HG03575 (cell line): ENCODE data around the gene SEPTIN10.
"Not testable (repeated sequence)": the region's sequence is repeated elsewhere in the genome, so short reads cannot be mapped to it uniquely, and the experiment has no call there.

Experiments
- ATAC-seq: cut with Tn5 transposase; IDR thresholded peaks from one replicate; pipeline ENCODE4 v1.9.1; 2021; ENCODE audit not compliant: unreplicated experiment, insufficient number of reproducible peaks, low FRiP score; ENCODE audit errors: extremely low read depth

Gene SEPTIN10

DNA sequence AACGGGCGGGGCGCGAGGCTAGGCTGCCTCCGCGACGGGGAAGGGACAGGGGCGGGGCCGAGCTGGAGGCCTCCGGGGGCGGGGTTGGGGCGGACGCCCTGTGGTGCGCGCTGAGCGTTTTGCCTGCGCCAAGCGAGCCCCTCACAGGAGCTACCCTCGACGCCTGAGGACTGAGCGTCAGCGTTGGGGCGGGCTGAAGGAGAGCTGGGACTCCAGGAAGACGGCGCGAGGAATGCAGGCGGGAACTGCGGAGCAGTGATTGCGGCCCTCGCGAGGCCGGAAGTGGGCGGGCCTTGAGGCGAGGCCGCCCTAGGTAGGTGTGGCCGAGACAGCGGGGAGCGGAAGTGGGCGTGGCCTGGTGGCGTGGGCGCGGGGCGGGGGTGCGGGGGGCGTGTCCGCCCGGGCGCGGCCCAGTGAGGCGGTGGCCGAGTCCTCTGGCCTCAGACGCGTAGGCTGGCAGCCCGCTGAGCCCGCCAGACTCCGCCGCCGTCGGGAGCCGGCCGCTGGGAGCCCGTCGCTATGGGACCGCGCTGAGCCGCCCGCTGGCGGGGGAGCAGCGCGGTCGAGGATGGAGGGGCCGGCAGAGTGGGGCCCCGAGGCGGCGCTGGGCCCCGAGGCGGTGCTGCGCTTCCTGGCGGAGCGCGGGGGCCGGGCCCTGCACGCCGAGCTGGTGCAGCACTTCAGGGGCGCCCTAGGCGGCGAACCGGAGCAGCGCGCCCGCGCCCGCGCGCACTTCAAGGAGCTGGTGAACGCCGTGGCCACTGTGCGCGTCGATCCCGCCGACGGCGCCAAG, at the start of gene SEPTIN10, which contains the start of gene SOWAHC:
Gene SEPTIN10 (minus strand): TSS at position 45 of the 793 bp plus-strand sequence. CDS start 139 bp downstream, outside the sequence.
Gene SOWAHC (plus strand): TSS at position 443 of the 793 bp plus-strand sequence. CDS start 126 bp downstream, at position 569.
- ATAC-seq, result peak; percentile 42

DNA sequence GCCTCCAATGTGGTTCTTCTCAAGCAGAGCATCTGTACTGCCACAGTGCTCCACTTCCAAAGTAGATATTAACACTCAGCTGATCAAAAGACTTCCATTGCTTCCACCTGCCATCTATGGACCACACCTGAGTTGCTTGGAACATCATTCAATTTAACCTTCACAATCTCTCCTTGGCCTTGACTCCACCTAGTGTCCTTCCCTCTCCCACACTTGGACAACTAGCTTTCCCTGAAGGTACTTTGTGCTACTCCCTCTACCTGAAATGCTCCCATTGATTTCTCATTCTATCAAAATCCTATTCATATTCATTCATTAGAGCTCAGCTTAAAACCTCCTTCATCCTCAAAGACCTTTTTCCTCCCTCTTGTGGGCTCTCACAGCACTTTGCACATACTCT, 49.1 kb upstream of the SEPTIN10 start:
- no peak for ATAC-seq

DNA sequence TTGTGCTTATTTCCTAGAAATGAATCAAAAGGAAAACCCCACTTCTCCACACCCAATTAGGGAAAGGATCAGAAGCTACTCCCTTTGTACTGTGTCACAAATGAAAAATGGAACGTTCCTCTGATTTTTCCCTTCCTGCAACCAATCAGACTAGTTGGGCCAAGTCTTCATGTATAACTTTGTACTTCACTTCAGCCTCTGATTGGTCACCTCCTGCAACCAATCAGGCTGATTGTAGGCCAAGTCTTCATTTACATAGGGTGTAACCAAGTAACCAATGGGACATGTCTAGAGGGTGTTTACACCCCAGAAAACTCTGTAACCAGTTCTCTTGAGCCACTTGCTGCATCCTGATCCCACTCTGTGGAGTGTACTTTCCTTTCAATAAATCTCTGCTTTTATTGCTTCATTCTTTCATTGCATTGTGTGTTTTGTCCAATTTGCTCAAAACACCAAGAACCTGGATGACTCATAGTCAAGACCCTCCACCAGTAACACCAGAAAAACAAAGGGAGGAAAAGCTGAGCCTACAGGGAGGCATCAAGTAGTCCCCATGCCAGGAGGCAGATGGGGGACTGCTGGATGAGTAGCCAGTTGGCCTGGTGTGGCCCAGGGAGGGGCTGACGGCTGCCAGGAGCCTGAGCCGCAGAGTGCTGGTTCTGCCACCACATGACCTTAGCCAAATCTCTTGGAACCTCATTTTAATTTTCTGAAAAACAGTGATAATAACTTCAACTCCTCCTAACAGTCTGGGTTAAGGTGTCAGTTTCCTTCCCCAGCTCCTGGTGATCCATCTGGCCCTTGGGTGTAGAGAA, 46.5 kb upstream of the SEPTIN10 start:
- no peak for ATAC-seq

DNA sequence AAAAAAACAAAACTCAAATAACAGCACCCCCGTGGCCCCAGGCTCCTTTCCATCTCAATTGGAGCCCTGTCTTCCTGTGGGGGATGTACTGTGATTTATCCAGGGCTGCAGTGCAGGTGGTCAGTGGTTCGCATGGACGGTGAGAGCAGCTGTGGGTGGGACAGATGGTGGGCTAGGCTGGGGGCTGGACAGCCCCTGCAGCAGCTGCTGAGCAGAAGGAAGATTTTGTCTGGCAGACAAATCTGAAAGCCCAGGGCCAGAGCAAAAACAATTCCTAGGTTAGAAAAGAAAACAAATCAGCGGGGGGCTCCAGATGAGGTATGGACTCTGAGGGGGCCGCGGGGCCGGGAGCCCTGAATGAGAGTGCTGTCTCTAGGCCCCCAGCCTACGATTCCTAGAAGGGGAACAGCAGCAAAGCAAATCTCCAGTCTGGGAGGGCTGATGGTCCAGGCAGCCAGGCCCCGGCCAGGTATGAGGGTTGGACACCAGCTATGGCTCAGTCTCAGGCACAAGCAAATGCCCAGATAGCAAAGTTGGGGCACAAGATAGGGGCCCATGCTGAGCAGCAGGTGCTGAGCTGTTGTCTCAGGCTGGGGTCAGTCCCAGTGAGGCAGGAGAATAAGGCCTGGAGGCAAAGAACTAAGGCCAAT, 45.8 kb upstream of the SEPTIN10 start:
- no peak for ATAC-seq

DNA sequence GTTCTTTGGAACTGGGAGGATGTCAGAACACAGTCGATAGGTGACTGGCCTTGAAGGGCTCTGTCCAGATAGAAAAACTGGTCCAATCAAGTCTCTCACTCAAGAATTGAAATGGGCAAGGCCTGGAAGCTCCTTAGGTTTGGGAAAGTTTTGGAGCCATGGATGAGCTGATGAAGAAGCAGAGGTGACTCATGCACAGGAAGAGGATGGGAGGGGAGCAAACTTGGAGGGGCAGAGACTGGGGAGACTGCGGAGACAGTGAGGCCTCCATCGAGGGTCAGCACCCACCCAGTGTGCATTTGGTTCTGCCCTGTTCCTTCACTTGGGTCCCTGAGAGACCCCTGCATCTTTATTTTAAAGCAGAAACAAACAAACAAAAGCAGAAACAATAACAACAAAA, 41.5 kb upstream of the SEPTIN10 start:
- ATAC-seq, result no peak

DNA sequence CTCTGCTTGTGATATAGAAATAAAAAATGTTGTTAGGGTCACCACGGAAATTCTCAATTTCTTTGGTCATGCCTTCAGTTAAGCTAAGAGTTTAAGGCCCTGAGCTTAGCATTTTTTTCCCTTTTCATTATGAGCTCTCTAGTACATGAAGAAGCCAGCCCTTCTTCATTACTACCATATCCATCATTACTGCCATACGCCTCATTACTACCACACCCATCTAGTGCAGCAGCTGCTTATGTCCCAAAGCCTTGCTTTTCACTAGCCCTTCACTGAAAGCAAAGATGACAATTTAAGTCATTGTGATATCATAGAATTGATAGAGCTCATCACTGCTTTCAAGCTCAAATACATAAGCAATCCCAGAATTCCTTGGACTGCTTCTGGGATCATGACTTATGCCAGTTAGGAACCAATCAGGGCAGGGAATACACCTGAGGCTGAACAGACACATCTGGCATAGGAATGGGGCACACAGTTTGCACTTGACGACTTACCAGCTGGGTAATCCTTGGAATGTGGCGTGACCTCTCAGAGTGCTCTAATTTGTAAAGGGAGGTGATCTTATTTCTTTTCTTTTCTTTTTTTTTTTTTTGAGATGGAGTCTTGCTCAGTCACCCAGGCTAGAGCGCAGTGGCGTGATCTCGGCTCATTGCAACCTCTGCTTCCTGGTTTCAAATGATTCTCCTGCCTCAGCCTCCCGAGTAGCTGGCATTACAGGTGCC, 40.7 kb upstream of the SEPTIN10 start:
- ATAC-seq, result no peak

DNA sequence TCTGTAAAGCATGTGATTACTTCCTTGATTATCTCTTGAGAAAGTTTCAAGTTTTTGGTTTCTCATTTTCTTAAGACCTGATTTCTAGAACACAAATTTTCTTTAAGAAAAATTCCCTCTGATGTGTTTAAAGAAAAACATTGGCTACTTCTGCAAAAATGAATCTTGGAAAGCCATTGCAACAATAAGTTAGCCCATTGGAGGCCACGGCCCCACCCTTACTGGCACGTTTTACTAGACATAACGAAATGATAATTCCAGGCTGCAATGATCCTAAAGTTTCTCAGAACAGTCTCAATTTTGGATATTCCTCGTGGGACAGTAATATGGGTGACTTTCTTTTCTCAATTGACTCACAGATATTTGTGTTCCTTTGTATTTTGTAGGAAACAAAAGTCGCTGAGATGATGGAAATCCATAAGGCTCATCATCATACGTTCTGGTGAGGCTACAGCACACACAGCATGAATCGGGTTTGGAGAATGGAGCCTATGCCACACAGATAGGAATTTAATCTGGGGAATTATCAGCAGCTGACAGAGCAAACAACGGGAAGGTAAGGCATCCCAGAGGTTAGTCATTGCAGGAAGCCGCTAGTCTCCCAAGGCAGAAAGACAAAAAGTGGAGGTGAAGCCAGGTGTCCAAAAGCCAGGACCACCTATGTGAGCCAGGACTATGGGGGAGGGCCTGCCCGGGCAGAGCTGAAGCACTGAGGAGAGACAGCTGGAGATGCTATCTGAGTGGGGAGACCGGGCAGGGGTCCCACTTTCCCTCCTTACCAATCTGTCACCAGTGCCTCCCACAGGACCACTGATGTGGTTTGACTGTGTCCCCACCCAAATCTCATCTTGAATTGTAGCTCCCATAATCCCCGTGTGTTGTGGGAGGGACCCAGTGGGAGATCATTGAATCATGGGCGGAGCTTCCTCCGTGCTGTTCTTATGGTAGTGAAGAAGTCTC, 36.2 kb upstream of the SEPTIN10 start:
- ATAC-seq, result no peak

DNA sequence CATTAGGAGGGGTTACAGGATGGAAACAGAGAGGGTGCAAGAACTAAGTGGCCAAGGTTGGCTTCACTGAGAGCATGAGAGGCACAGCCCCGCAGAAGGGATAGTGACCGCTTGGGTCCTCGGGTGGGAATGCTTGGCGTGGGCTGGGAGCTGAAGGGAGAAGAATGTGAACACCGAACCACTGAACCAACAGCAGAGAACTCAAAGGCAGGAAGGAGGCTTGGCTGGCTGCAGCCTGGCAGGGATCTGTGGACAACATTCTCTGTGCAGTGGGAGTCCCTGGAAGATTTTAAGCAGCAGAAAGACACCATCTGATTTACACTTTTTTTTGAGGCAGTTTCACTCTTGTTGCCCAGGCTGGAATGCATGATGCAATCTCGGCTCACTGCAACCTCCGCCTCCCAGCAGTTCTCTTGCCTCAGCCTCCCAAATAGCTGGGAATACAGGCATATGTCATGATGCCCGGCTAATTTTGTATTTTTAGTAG, 34.3 kb upstream of the SEPTIN10 start:
- ATAC-seq, result no peak

DNA sequence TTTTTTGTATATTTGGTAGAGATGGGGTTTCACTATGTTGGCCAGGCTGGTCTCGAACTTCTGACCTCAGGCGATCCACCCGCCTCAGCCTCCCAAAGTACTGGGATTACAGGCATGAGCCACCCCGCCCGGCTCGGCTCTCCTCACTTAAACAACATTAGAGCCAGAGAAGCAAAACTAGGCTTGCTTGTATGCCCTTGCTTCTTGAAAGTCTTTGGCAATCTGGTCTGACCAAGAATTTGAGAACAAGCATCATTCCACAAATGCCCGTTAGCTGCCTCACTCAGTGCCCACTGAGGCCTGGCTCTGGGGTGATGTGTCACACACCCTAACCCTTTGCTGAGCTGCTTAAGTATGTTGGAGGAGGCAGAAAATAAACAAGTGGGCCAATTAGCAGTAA, 33.9 kb upstream of the SEPTIN10 start:
- no peak for ATAC-seq

DNA sequence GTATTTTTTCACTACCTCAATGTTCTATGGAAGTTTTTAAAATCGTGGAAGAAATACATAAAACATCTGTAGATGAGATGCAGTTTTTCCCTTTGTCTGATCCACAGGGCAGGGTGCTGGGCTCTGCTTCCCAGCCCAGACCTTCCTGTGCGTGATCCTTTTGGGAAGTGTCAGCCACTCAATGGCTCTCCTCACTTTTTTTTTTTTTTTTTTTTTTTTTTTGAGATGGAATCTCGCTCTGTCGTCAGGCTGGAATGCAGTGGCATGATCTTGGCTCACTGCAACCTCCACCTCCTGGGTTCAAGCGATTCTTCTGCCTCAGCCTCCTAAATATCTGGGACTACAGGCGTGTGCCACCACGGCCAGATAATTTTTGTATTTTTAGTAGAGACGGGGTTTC, 33.2 kb upstream of the SEPTIN10 start:
- no peak for ATAC-seq

DNA sequence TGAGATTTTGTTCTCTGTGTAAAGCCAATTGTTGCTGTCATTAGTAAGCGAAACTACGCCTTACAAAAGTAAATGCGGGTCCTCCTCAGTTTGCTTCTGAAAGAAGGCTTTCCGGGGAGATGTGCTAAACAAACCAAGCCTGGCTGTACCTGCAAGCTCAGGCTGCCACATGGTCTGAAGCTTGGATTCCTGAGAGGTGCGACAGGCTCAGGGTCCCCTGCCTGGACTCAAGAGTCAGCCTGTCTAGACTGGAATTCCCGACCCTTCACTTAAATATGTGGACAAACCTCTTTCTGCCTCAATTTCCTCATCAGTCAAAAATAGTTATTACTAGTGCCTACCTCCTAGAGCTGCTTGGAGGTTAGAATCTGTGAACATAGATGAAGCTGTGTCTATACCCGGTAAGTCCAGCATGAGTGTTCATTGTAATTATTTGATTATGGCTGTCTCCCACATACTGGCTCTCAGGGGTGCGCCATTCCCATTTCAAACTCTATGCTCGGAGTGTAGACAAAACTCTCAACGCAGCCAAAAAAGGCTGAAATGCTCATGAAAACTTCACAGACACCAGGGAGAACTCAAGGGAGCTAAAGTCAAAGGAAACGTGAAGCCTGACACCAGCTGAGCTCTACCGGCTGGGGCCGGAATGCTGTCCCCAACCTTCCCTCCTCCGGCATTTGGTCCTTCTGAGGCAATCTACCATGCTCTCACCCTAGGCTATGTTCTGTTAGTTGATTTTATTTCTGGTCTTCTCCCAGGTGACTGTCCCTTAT, 31.8 kb upstream of the SEPTIN10 start:
- ATAC-seq, result no peak

DNA sequence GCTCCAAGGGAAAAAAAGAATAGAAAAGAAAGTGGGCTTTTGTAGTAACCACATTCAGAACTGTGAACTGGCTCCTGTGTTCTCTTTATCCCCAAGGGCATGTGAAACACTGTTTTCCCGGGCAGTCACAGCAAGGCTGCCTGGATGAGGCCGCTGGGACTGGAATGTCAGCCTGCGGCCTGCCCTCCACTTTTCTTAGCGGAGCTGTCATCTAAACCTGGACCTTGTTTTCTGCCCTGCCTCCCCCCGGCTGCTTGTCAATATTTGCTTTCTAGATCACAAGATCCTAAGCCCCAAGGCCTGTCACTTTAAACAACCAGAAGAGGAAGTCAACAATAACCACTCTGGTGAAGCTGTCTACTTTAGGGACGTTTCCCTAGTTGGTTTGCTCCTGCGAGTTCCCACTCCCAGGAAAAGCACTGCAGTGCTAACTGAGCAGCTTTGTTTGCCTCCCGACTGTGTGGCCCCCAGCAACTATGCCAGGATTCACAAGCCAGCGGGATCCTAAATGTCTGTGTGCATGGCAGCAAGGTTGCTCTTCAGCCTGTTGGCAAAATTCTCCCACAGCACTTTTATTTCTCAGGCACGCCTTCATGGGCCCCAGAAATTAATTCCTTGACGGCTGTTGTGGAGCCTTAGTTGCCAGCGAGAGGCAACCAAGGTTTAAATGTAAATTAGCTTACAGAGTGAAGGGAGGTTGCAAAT, 31.0 kb upstream of the SEPTIN10 start:
- ATAC-seq, result no peak

DNA sequence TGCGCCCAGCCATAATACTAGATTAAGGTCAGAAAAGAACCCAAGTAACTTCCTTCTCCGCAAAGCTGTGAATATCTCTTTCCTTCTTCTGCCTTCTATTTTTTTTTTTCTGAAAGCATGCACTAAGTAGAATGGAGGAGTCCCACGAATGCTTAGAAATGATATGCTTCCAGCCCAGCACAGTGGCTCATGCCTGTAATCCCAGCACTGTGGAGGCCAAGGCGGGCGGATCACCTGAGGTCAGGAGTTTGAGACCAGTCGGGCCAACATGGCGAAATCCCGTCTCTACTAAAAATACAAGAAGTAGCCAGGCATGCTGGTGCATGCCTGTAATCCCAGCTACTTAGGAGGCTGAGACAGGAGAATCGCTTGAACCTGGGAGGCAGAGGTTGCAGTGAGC, 26.2 kb upstream of the SEPTIN10 start:
- ATAC-seq, result not testable (repeated sequence)

DNA sequence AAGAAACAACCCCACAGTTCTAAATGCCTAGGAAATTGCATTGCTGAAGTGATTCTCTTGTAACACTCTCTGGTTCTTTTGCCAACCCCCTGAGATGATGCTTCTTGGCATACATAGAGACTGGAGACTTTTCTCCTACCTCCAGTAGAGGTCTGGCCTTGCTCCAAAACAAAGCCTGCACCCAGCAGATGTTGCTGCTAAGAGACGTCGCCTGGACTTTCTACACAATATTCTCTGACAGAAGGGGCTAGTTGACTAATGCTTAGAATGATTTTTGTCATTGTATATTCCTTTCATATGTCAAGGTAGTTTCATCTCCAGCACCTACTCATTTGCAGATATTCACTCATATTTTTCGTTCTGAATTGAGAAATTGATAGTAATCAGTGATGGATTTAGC, 25.0 kb upstream of the SEPTIN10 start:
- ATAC-seq, result no peak

DNA sequence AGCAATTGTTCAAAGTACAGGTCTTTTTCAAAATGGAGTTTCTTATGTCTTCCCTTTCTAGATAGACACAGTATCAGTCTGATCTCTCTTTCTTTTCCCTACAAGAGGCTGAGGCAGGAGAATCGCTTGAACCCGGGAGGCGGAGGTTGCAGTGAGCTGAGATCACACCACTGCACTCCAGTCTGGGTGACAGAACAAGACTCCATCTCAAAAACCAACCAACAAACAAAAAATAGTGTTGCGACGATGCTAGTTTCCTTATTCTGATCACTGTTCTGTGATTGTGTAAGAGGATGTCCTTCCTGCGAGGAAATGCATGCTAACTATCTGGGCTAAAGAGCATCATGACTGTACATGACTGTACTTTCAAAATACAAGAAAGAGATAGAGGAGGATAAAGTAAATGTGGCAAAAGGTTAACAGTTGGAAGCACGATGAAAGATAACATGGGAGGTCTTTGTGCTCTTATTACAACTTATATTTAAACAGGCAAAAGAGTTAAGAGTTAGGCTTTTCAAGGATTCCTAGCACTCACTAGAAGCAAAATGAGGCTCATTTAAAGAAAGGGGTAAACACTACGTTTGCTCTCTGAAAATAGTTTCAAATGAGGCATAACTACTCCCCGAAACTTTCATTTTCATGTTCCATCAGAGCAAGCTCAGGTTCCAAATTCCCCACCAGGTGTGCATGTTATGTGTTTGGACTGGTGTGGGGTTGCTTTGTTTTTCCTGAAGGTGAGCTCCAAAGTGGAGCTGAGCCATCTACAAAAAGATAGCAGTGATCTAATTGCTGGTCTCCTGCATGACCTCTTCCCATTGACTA, 24.2 kb upstream of the SEPTIN10 start:
- ATAC-seq, result no peak

DNA sequence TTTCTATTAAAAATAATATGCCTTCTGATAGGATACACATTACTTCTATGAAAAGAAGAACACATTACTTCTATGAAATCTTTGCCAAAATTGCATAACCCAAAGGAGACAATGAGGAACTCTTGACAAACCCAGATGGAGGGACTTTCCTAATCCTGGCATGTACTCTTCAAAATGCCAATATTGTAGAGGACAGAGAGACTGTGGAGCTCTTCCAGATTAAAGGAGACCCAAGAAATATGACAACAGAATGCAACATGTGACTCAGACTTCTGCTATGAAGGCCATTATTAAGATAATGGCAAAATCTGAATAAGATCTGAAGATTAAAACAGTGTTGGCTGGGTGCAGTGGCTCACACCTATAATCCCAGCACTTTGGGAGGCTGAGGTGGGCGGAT, 22.6 kb upstream of the SEPTIN10 start:
- ATAC-seq, result no peak
